ENCODE results near the gene TMED5.
A peak's percentile ranks its signal among the peaks of the same experiment; 100 is the strongest.
"Not testable (repeated sequence)": the region's sequence is repeated elsewhere in the genome, so short reads cannot be mapped to it uniquely, and the experiment has no call there.

Gene TMED5

DNA sequence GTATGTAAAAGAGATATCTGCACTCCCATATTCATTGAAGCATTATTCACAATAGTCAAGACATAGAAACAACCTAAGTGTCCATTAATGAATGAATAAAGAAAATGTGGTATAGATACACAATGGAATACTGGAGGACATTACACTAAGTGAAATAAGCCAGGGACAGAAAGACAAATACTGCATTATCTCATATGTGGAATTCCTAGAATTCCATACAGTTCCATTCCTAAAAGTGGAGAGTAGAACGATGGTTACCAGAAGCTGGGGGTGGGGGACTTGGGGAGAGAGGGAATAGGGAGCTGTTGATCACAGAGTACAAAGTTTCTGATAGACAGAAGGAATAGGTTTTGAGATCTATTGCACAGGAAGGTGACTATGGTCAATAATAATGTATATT is 7.4 kb downstream of the TMED5 start:
- Histone ChIP-seq H3K27ac (replicated peaks) (no peak overlapping the region), H3K27me3 (ENCODE audit: insufficient read depth, poor library complexity, severe bottlenecking) (no peaks in the 10 kb centered on the region), H3K4me3 (replicated peaks; ENCODE audit: insufficient read depth, low read length) (no peak overlapping the region)
- no peak for DNase-seq (ENCODE audit: low read depth in 1 of 2, low spot score in 1 of 2)
- TF ChIP-seq SPI1 (IDR thresholded peaks at IDR 0.05; ENCODE audit: borderline replicate concordance, low read depth): no peak
- TF ChIP-seq POLR2AphosphoS5 (IDR thresholded peaks at IDR 0.05; ENCODE audit: low read depth): no peak
- TF ChIP-seq GABPA (IDR thresholded peaks at IDR 0.05; ENCODE audit: low read depth): no peak
- TF ChIP-seq, protein P1, sequence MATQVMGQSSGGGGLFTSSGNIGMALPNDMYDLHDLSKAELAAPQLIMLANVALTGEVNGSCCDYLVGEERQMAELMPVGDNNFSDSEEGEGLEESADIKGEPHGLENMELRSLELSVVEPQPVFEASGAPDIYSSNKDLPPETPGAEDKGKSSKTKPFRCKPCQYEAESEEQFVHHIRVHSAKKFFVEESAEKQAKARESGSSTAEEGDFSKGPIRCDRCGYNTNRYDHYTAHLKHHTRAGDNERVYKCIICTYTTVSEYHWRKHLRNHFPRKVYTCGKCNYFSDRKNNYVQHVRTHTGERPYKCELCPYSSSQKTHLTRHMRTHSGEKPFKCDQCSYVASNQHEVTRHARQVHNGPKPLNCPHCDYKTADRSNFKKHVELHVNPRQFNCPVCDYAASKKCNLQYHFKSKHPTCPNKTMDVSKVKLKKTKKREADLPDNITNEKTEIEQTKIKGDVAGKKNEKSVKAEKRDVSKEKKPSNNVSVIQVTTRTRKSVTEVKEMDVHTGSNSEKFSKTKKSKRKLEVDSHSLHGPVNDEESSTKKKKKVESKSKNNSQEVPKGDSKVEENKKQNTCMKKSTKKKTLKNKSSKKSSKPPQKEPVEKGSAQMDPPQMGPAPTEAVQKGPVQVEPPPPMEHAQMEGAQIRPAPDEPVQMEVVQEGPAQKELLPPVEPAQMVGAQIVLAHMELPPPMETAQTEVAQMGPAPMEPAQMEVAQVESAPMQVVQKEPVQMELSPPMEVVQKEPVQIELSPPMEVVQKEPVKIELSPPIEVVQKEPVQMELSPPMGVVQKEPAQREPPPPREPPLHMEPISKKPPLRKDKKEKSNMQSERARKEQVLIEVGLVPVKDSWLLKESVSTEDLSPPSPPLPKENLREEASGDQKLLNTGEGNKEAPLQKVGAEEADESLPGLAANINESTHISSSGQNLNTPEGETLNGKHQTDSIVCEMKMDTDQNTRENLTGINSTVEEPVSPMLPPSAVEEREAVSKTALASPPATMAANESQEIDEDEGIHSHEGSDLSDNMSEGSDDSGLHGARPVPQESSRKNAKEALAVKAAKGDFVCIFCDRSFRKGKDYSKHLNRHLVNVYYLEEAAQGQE (IDR thresholded peaks at IDR 0.05; ENCODE audit: insufficient replicate concordance, low read depth): no peak
- TF ChIP-seq, protein P2, sequence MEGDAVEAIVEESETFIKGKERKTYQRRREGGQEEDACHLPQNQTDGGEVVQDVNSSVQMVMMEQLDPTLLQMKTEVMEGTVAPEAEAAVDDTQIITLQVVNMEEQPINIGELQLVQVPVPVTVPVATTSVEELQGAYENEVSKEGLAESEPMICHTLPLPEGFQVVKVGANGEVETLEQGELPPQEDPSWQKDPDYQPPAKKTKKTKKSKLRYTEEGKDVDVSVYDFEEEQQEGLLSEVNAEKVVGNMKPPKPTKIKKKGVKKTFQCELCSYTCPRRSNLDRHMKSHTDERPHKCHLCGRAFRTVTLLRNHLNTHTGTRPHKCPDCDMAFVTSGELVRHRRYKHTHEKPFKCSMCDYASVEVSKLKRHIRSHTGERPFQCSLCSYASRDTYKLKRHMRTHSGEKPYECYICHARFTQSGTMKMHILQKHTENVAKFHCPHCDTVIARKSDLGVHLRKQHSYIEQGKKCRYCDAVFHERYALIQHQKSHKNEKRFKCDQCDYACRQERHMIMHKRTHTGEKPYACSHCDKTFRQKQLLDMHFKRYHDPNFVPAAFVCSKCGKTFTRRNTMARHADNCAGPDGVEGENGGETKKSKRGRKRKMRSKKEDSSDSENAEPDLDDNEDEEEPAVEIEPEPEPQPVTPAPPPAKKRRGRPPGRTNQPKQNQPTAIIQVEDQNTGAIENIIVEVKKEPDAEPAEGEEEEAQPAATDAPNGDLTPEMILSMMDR (IDR thresholded peaks at IDR 0.05; ENCODE audit: insufficient read depth, low read length): no peak

DNA sequence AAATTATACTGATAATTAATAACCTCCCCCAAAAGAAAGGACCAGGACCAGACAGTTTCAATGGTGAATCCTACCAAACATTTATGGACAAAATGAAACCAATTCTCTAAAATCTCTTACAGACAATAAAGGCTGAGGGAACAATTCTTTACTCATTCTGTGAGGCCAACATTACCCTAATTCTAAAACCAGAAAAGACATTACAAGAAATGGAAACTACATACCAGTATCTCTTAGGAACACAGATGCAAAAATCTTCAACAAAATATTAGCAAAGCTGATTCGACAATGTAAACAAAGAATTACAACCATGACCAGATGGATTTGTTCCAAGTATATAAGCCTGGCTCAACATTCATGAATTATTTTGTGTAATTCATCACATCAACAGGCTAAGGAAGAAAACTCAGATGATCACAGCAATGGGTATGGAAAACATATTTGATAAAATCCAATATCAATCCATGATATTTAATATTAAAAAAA is 8.6 kb downstream of the TMED5 start:
- H3K4me3 ChIP-seq (replicated peaks; ENCODE audit: insufficient read depth, low read length): no peak overlapping the region
- no peak for TF ChIP-seq POLR2AphosphoS5 (IDR thresholded peaks at IDR 0.05; ENCODE audit: low read depth)
- TF ChIP-seq, protein P1 (IDR thresholded peaks at IDR 0.05; ENCODE audit: insufficient replicate concordance, low read depth): no peak
- TF ChIP-seq GABPA (IDR thresholded peaks at IDR 0.05; ENCODE audit: low read depth): no peak
- no peak for TF ChIP-seq SPI1 (IDR thresholded peaks at IDR 0.05; ENCODE audit: borderline replicate concordance, low read depth)
- TF ChIP-seq, protein P2 (IDR thresholded peaks at IDR 0.05; ENCODE audit: insufficient read depth, low read length): no peak
- H3K27me3 ChIP-seq (ENCODE audit: insufficient read depth, poor library complexity, severe bottlenecking): no peaks in the 10 kb centered on the region
- peak overlapping the region; percentile 38 for H3K27ac ChIP-seq (replicated peaks)
- DNase-seq (ENCODE audit: low read depth in 1 of 2, low spot score in 1 of 2): no peak

DNA sequence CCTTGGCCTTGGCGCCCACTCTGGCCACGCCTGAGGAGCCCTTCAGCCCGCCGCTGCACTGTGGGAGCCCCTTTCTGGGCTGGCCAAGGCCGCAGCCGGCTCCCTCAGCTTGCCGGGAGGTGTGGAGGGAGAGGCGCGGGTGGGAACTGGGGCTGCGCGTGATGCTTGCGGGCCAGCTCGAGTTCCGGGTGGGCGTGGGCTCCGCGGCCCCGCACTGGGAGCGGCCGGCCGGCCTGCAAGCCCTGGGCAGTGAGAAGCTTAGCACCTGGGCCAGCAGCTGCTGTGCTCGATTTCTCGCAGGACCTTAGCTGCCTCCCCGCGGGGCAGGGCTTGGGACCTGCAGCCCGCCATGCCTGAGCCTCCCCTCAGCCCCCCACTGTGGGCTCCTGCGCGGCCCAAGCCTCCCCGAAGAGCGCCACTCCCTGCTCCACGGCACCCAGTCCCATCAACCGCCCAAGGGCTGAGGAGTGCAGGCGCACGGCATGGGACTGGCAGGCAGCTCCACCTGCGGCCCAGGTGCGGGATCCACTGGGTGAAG is 10.0 kb downstream of the TMED5 start:
- not testable (repeated sequence) for DNase-seq (ENCODE audit: low read depth in 1 of 2, low spot score in 1 of 2); H3K27me3 ChIP-seq (ENCODE audit: insufficient read depth, poor library complexity, severe bottlenecking)

DNA sequence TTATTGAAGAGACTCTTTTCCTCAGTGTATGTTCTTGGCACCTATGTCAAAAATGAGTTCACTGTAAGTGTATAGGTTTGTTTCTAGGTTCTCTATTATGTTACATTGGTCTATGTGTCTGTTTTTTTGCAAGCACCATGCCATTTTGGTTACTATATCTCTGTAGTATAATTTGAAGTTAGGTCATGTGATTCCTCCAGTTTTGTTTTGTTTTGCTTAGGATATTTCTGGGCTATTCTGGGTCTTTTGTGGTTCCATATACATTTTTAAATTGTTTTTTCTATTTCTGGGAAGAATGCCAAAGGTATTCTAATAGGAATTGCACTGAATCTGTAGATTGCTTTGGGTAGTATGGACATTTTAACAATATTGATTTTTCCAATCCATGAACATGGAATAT is 13.2 kb downstream of the TMED5 start:
- no peak for DNase-seq (ENCODE audit: low read depth in 1 of 2, low spot score in 1 of 2)
- Histone ChIP-seq H3K4me3 (replicated peaks; ENCODE audit: insufficient read depth, low read length) (no peak overlapping the region), H3K27ac (replicated peaks) (no peak overlapping the region), H3K27me3 (ENCODE audit: insufficient read depth, poor library complexity, severe bottlenecking) (no peaks in the 10 kb centered on the region)
- TF ChIP-seq, protein P2 (IDR thresholded peaks at IDR 0.05; ENCODE audit: insufficient read depth, low read length): no peak

More for the DNA sequence above, 10.0 kb downstream of the TMED5 start:
- H3K27ac ChIP-seq (replicated peaks); H3K4me3 ChIP-seq (replicated peaks; ENCODE audit: insufficient read depth, low read length): not testable (repeated sequence)

DNA sequence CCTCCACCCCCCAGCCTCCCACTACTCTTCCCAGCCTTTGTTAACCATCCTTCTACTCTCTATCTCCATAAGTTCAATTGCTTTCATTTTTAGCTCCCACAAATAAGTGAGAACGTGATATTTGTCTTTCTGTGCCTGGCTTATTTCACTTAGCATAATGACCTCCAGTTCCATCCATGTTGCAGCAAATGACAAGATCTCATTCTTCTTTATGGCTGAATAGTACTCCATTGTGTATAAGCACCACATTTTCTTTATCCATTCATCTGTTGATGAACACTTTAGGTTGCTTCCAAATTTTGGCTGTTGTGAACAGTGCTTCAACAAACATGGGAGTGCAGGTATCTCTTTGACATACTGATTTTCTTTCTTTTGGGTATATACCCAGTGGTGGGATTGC is 14.3 kb downstream of the TMED5 start:
- H3K27me3 ChIP-seq (ENCODE audit: insufficient read depth, poor library complexity, severe bottlenecking); DNase-seq (ENCODE audit: low read depth in 1 of 2, low spot score in 1 of 2); H3K4me3 ChIP-seq (replicated peaks; ENCODE audit: insufficient read depth, low read length); H3K27ac ChIP-seq (replicated peaks): not testable (repeated sequence)
